ENCODE measurements around the gene USH1C.

DNA sequence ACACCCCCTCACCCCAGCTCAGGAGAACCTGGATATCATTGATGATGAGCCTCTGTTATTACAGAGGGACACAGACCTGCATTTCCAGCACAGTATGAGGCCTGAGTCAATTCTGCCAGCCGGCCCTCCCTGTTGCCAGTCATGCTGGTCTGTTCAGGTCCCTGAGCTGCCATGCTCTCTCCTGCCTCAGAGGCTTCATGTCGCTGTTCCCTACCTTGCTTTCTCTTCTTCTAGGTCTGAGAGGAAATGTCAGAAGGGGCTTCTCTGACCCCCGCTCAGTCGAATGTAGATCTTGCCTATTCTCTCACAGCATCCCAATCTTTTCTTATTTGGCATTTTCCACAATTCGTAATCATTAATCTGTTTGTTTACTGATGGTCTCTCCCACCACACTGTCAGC lies 45.7 kb downstream of the USH1C start:
- TF ChIP-seq, protein P1, sequence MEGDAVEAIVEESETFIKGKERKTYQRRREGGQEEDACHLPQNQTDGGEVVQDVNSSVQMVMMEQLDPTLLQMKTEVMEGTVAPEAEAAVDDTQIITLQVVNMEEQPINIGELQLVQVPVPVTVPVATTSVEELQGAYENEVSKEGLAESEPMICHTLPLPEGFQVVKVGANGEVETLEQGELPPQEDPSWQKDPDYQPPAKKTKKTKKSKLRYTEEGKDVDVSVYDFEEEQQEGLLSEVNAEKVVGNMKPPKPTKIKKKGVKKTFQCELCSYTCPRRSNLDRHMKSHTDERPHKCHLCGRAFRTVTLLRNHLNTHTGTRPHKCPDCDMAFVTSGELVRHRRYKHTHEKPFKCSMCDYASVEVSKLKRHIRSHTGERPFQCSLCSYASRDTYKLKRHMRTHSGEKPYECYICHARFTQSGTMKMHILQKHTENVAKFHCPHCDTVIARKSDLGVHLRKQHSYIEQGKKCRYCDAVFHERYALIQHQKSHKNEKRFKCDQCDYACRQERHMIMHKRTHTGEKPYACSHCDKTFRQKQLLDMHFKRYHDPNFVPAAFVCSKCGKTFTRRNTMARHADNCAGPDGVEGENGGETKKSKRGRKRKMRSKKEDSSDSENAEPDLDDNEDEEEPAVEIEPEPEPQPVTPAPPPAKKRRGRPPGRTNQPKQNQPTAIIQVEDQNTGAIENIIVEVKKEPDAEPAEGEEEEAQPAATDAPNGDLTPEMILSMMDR (IDR thresholded peaks at IDR 0.05), result no peak
- TF ChIP-seq POLR2A (IDR thresholded peaks at IDR 0.05) (no peak), EP300 (IDR thresholded peaks at IDR 0.05) (no peak)

All from ovary (tissue), 3 donors.